Vagina (tissue), 2 donors: ENCODE measurements around the gene ITLN1.
"Not testable (repeated sequence)": the region's sequence is repeated elsewhere in the genome, so short reads cannot be mapped to it uniquely, and the experiment has no call there.

Source experiments
- POLR2A ChIP-seq, 2 donors: fragments of 450-650 bp; IDR thresholded peaks; one replicate each; pipeline ENCODE4 v1.6.1; 2017; ENCODE audit warnings: antibody characterized with exemption in 2 of 2, mild to moderate bottlenecking in 2 of 2, moderate library complexity in 2 of 2
- POLR2AphosphoS5 ChIP-seq, 2 donors: sonication (generic); formaldehyde crosslinking; IDR thresholded peaks; one replicate each; pipeline ENCODE4 v1.9.0; 2017; ENCODE audit warnings: antibody characterized with exemption in 2 of 2, mild to moderate bottlenecking in 2 of 2, low read depth in 1 of 2; ENCODE audit not compliant: insufficient read depth in 1 of 2
- TF ChIP-seq, protein P1 (sequence below), 3 experiments: fragments of 450-650 bp in 2 of 3; fragments of 200-600 bp in 1 of 3; sonication (generic) in 1 of 3; IDR thresholded peaks; one replicate each; pipeline ENCODE4 v1.5.1; 2017 to 2019; ENCODE audit warnings: antibody characterized with exemption in 3 of 3, mild to moderate bottlenecking in 2 of 3, moderate library complexity in 2 of 3

DNA sequence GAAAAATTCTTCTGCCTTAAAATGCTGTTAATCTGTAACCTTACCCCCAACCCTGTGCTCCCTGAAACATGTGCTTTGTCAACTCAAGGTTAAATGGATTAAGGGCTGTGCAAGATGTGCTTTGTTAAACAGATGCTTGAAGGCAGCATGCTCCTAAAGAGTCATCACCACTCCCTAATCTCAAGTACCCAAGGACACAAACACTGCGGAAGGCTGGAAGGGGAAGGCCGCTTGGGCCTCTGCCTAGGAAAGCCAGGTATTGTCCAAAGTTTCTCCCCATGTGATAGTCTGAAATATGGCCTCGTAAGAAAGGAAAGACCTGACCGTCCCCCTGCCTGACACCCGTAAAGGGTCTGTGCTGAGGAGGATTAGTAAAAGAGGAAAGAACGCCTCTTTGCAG, 28.2 kb upstream of the ITLN1 start:
- TF ChIP-seq, protein P1, sequence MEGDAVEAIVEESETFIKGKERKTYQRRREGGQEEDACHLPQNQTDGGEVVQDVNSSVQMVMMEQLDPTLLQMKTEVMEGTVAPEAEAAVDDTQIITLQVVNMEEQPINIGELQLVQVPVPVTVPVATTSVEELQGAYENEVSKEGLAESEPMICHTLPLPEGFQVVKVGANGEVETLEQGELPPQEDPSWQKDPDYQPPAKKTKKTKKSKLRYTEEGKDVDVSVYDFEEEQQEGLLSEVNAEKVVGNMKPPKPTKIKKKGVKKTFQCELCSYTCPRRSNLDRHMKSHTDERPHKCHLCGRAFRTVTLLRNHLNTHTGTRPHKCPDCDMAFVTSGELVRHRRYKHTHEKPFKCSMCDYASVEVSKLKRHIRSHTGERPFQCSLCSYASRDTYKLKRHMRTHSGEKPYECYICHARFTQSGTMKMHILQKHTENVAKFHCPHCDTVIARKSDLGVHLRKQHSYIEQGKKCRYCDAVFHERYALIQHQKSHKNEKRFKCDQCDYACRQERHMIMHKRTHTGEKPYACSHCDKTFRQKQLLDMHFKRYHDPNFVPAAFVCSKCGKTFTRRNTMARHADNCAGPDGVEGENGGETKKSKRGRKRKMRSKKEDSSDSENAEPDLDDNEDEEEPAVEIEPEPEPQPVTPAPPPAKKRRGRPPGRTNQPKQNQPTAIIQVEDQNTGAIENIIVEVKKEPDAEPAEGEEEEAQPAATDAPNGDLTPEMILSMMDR (IDR thresholded peaks at IDR 0.05) = not testable (repeated sequence)
- not testable (repeated sequence) for TF ChIP-seq POLR2AphosphoS5 (IDR thresholded peaks at IDR 0.05; ENCODE audit: insufficient read depth in 1 of 2, low read depth in 1 of 2); POLR2A (IDR thresholded peaks at IDR 0.05)
